ENCODE data around the gene USP5. TPM values are rescaled to one million over a fixed set of nuclear protein-coding genes. Genes with fewer than 3 reads are reported as not detected.
A peak's percentile ranks its signal among the peaks of the same experiment; 100 is the strongest.
"Not testable (repeated sequence)": the region's sequence is repeated elsewhere in the genome, so short reads cannot be mapped to it uniquely, and the experiment has no call there.

The USP5 gene
- total and polyA plus RNA-seq, 5 donors: 29.4 to 74.6 (median 69.1) TPM

DNA sequence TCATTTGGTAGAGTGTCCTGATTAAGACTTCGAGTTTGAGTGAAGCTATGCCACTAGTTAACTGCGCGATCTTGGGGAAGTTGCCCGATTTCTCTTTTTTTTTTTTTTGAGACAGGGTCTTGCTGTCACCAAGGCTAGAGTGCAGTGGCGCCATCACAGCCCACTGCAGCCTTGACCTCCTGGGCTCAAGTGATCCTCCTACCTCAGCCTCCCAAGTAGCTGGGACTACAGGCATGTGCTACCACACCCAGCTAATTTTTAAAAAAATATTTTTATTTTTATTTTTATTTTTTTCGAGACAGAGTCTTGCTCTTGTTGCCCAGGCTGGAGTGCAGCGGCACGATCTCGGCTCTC, 22.0 kb downstream of the USP5 start:
- intact Hi-C loops (cut with DNase I); ATAC-seq; H3K27me3 ChIP-seq (ENCODE audit: control insufficient read depth, insufficient read depth); H3K9me3 ChIP-seq (ENCODE audit: control insufficient read depth, low read length); H3K4me1 ChIP-seq (ENCODE audit: control insufficient read depth, insufficient read depth, low read length): not testable (repeated sequence)
- peak overlapping the region; percentile 73 for H3K4me3 ChIP-seq (ENCODE audit: low read length)
- WGBS: 52% methylated on average over 9 of the region's 9 CpGs
- peak overlapping the region; percentile 76 for H3K27ac ChIP-seq (ENCODE audit: low read length)
- peak in 1 of 3 donors; percentile 60 for DNase-seq

DNA sequence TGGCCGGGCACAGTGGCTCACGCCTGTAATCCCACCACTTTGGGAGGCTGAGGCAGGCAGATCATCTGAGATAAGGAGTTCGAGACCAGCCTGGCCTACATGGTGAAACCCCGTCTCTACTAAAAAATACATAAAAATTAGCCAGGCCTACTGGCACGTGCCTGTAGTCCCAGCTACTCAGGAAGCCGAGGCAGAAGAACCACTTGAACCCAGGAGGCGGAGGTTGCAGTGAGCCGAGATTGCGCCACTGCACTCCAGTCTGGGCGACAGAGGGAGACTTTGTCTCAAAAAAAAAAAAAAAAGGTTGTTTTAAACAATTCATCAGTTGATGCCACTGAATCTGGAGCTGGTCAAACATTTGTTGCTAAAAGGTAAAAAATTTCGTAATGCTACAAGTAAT, 27.9 kb downstream of the USP5 start:
- intact Hi-C loops (cut with DNase I); H3K27ac ChIP-seq (ENCODE audit: low read length); H3K4me3 ChIP-seq (ENCODE audit: low read length); ATAC-seq; H3K9me3 ChIP-seq (ENCODE audit: control insufficient read depth, low read length); DNase-seq; H3K4me1 ChIP-seq (ENCODE audit: control insufficient read depth, insufficient read depth, low read length); H3K27me3 ChIP-seq (ENCODE audit: control insufficient read depth, insufficient read depth): not testable (repeated sequence)
- 88% methylated on average over 11 of the region's 11 CpGs for WGBS

DNA sequence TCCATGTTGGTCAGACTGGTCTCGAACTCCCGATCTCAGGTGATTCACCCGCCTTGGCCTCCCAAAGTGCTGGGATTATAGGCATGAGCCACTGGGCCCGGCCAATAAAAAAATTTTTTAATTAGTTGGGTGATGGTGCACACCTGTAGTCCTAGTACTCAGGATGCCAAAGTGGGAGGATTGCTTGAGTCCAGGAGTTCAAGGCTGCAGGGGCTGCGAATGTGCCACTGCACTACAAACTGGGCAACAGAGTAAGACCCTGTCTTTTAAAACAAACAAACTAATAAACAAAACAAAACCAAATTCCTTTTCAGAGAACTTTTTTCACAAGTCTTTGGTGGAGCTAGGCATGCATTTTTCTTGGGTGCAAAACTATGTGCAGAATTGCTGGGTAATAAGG, 31.3 kb downstream of the USP5 start:
- intact Hi-C loops (cut with DNase I): no loop called here
- H3K9me3 ChIP-seq (ENCODE audit: control insufficient read depth, low read length): no peaks in the 10 kb centered on the region
- ATAC-seq (no peak), DNase-seq (no peak)
- H3K27ac ChIP-seq (ENCODE audit: low read length): no peak overlapping the region
- no peaks in the 10 kb centered on the region for H3K4me1 ChIP-seq (ENCODE audit: control insufficient read depth, insufficient read depth, low read length)
- H3K4me3 ChIP-seq (ENCODE audit: low read length): no peak overlapping the region
- 99% methylated on average over 5 of the region's 5 CpGs for WGBS
- no peaks in the 10 kb centered on the region for H3K27me3 ChIP-seq (ENCODE audit: control insufficient read depth, insufficient read depth)

DNA sequence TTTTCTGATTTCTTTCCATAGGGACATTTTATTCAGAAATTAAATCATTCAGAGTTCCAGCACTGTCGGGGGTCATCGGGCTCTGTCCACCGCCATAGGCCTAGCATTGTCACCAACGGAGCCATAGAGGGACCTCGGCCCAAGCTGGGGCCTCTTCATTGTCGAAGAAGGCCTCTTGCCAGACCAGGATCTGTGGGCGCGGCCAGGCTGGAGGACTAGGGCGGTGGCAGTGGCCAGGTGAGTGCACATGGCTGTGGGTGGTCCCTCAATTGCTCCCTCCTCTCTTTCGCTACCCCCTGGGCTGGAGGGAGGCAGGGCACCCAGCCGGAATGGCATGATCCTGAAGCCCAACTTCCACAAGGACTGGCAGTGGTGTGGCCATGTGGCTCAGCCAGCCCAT, 31.7 kb downstream of the USP5 start:
- Histone ChIP-seq H3K4me3 (ENCODE audit: low read length) (no peak overlapping the region), H3K9me3 (ENCODE audit: control insufficient read depth, low read length) (no peaks in the 10 kb centered on the region), H3K4me1 (ENCODE audit: control insufficient read depth, insufficient read depth, low read length) (no peaks in the 10 kb centered on the region), H3K27me3 (ENCODE audit: control insufficient read depth, insufficient read depth) (no peaks in the 10 kb centered on the region), H3K27ac (ENCODE audit: low read length) (no peak overlapping the region)
- no peak for ATAC-seq
- no peak for DNase-seq
- WGBS: 96% methylated on average over 11 of the region's 11 CpGs
- intact Hi-C loops (cut with DNase I): no loop called here

DNA sequence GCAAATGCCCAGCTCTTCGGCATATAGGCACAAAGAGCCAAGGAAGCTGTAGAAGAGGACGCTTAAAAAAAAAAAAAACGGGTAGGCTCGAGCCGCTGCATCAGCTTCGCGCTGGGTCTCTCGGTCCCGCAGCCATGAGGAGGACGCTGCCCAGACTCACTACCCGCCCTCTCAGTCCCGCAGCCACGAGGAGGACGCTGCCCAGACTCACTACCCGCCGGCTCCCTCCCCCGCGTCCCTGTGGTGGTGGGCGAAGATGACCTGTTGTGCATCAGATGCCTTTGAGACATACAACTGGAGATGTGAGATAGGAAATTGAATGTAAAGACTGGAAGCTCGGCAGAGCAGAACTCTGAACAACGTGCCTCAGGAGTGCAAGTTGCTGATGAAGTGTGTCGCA, 32.6 kb downstream of the USP5 start:
- H3K4me3 ChIP-seq (ENCODE audit: low read length): no peak overlapping the region
- H3K9me3 ChIP-seq (ENCODE audit: control insufficient read depth, low read length): no peaks in the 10 kb centered on the region
- intact Hi-C loops (cut with DNase I): no loop called here
- no peaks in the 10 kb centered on the region for H3K4me1 ChIP-seq (ENCODE audit: control insufficient read depth, insufficient read depth, low read length)
- WGBS: 71% methylated on average over 22 of the region's 22 CpGs
- H3K27ac ChIP-seq (ENCODE audit: low read length): no peak overlapping the region
- no peak for DNase-seq
- no peaks in the 10 kb centered on the region for H3K27me3 ChIP-seq (ENCODE audit: control insufficient read depth, insufficient read depth)
- ATAC-seq: peak in 1 of 2 donors; percentile 24

DNA sequence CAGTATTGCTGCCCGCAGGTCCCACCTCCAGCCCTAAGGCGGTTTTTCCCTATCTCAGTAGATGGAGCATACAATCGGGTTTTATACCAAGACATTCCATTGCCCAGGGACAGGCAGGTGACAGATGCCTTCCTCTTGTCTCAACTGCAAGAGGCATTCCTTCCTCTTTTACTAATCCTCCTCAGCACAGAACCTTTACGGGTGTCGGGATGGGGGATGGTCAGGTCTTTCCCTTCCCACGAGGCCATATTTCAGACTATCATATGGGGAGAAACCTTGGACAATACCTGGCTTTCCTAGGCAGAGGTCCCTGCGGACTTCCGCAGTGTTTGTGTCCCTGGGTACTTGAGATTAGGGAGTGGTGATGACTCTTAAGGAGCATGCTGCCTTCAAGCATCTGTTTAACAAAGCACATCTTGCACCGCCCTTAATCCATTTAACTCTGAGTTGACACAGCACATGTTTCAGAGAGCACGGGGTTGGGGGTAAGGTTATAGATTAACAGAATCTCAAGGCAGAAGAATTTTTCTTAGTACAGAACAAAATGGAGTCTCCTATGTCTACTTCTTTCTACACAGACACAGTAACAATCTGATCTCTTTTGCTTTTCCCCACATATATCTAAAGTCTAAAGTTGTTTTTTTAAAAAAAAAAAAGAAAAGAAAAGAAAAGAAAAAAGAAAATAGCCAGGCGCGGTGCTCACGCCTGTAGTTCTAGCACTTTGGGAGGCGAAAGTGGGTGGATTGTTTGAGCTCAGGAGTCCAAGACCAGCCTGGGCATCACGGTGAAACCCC, 34.5 kb downstream of the USP5 start:
- intact Hi-C loops (cut with DNase I); H3K27ac ChIP-seq (ENCODE audit: low read length); ATAC-seq; DNase-seq; H3K4me1 ChIP-seq (ENCODE audit: control insufficient read depth, insufficient read depth, low read length); H3K27me3 ChIP-seq (ENCODE audit: control insufficient read depth, insufficient read depth); H3K9me3 ChIP-seq (ENCODE audit: control insufficient read depth, low read length); H3K4me3 ChIP-seq (ENCODE audit: low read length): not testable (repeated sequence)
- 76% methylated on average over 12 of the region's 15 CpGs for whole genome bisulfite sequencing

DNA sequence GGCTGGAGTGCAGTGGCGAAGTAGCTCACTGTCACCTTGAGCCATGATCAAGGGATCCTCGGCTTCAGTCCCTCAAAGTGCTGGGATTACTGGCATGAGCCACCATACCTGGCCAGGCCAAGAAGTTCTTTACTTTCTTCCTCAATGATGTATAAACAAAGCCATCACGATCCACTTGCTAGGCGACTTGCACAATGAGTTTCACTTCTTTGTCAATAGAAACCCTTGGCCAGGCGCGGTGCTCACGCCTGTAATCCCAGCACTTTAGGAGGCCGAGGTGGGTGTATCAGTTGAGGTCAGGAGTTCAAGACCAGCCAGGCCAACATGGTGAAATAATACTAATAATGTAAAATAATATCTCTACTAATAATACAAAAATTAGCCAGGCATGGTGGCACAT, 35.5 kb downstream of the USP5 start:
- ATAC-seq: no peak
- no peak for DNase-seq
- no peaks in the 10 kb centered on the region for H3K9me3 ChIP-seq (ENCODE audit: control insufficient read depth, low read length)
- WGBS: 82% methylated on average over 8 of the region's 8 CpGs
- intact Hi-C loops (cut with DNase I): no loop called here
- H3K27me3 ChIP-seq (ENCODE audit: control insufficient read depth, insufficient read depth): no peaks in the 10 kb centered on the region
- peaks cover 2% of the 10 kb centered on the region for H3K4me1 ChIP-seq (ENCODE audit: control insufficient read depth, insufficient read depth, low read length)
- no peak overlapping the region for H3K27ac ChIP-seq (ENCODE audit: low read length)
- no peak overlapping the region for H3K4me3 ChIP-seq (ENCODE audit: low read length)

DNA sequence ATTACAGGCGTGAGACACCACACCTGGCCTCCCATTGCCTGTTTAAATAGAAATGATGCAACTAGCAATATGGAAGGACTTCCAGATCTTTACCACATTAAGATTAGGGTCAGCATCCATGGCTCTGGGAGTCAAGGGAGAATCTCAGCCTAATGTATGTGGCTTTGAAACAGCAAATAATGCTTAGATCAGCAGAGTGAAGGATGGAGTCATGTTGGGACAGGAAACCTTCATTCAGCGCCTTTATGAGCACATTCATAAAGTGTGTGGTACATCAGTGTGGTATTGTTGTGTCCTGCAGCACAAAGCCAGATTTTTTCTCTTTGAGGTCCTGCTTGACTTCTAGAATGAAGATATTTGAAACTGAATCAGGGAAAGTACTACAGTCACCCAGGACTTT, 36.4 kb downstream of the USP5 start:
- ATAC-seq (no peak), DNase-seq (no peak)
- Histone ChIP-seq H3K4me3 (ENCODE audit: low read length) (no peak overlapping the region), H3K27ac (ENCODE audit: low read length) (no peak overlapping the region), H3K4me1 (ENCODE audit: control insufficient read depth, insufficient read depth, low read length) (peaks cover 2% of the 10 kb centered on the region), H3K27me3 (ENCODE audit: control insufficient read depth, insufficient read depth) (no peaks in the 10 kb centered on the region), H3K9me3 (ENCODE audit: control insufficient read depth, low read length) (no peaks in the 10 kb centered on the region)
- 89% methylated on average over 2 of the region's 2 CpGs for WGBS
- intact Hi-C loops (cut with DNase I): no loop called here

DNA sequence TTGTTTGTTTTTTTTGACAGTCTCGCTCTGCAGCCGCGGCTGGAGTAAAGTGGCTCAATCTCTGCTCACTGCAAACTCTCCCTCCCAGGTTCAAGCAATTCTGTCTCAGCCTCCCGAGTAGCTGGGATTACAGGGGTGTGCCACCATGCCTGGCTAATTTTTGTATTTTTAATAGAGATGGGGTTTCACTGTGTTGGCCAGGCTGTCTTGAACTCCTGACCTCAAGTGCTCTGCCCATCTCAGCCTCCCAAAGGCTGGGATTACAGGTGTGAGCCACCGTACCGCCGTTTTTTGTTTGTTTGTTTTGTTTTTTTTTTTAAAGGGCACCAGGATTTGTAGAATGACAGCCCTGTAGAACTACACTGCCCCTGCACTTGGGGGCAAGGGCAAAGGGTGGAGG, 36.8 kb downstream of the USP5 start:
- H3K27ac ChIP-seq (ENCODE audit: low read length); ATAC-seq; H3K27me3 ChIP-seq (ENCODE audit: control insufficient read depth, insufficient read depth); H3K4me3 ChIP-seq (ENCODE audit: low read length); DNase-seq; H3K4me1 ChIP-seq (ENCODE audit: control insufficient read depth, insufficient read depth, low read length); intact Hi-C loops (cut with DNase I); H3K9me3 ChIP-seq (ENCODE audit: control insufficient read depth, low read length): not testable (repeated sequence)
- 82% methylated on average over 7 of the region's 7 CpGs for WGBS

DNA sequence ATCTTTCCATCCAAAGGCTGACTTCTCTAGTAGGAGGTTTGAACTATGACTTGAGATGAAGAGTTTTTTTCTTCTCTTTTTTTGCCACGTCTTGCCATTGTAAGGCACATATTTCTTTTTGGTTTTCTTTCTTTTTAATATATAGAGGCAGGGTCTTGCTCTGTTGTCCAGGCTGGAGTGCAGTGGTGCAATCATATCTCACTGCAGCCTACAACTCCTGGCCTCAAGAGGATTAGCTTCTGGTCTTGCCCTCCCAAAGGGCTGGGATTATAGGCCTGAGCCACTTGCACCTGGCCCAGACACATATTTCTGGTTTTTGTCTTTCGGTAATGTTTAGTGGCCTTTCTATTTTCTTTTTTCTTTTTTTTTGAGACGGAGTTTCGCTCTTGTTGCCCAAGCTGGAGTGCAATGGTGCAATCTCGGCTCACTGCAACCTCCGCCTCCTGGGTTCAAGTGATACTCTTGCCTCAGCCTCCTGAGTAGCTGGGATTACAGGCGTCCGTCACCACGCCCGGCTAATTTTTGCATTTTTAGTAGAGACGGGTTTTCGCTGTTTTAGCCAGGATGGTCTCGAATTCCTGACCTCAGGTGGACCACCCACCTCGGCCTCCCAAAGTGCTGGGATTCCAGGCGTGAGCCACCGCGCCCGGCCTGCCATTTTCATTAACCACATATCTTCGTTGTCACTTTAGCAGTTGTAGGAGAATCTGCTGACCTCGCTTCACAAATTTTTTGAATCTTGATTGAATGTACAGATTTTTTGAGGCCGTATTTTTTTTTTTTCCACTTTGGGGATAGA, 38.0 kb downstream of the USP5 start:
- H3K4me3 ChIP-seq (ENCODE audit: low read length); intact Hi-C loops (cut with DNase I): not testable (repeated sequence)
- peak in 1 of 3 donors; percentile 59 for DNase-seq

DNA sequence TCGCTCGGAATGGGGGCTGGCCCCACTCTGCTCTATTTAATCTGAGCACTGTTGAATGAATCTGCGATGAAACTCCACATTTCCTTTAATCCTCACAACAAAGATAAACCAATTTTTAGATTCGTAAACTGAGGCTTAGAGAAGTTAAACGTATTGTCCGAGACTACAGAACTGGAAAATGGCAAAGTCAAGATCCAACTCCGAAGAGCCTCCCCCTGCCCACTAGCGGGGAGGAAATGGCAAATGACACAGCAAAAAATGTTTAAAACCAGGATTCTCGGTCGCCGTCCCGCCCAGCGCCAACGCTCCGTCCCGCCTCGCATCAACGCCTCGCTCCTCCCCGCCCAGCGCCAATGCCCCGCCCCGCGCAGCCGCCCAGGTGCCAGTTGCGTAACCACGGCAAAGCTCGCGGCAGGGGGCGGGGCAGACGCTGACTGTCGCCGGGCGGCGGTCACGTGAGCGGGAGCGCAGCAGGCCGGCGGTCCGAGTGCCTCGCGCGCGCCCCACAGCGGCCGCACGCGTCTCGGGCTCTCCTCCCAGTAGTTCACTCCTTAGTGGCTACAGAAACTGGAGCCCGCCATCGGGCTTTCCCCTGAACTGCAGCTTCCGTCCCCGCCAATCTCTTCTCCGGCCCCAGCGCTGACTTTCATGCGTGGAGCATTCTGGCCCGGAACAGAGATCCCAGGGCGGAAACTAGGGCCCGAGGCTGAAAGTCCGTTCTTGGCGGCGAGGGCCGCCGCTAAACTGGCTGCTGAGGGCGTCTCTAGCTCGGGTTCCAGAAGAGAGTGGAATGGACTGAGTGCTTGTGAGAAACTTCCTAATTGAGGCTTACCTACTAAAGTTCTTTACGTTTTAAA, 39.1 kb downstream of the USP5 start:
- intact Hi-C loops (cut with DNase I): no loop called here

More for the DNA sequence above, 38.0 kb downstream of the USP5 start:
- not testable (repeated sequence) for H3K9me3 ChIP-seq (ENCODE audit: control insufficient read depth, low read length); H3K4me1 ChIP-seq (ENCODE audit: control insufficient read depth, insufficient read depth, low read length); H3K27me3 ChIP-seq (ENCODE audit: control insufficient read depth, insufficient read depth); H3K27ac ChIP-seq (ENCODE audit: low read length); ATAC-seq
- 93% methylated on average over 21 of the region's 21 CpGs for WGBS

More for the DNA sequence above, 39.1 kb downstream of the USP5 start:
- H3K9me3 ChIP-seq (ENCODE audit: control insufficient read depth, low read length): no peaks in the 10 kb centered on the region
- peak; percentile 97 to 98 for ATAC-seq
- peak overlapping the region; percentile 96 for H3K27ac ChIP-seq (ENCODE audit: low read length)
- DNase-seq: peak; percentile 98 to 100 (median 100)
- H3K4me3 ChIP-seq (ENCODE audit: low read length): peak overlapping the region; percentile 63
- 1% methylated on average over 68 of the region's 68 CpGs for WGBS
- H3K4me1 ChIP-seq (ENCODE audit: control insufficient read depth, insufficient read depth, low read length): peaks cover 2% of the 10 kb centered on the region
- H3K27me3 ChIP-seq (ENCODE audit: control insufficient read depth, insufficient read depth): no peaks in the 10 kb centered on the region

All from right cardiac atrium (tissue), 5 donors.